Immature natural killer cell (primary cell): ENCODE data around the gene KRT13. TPM values are rescaled to one million over a fixed set of nuclear protein-coding genes. Genes with fewer than 3 reads are reported as not detected.

Source experiments
- DNase-seq, 3 donors: peaks; one replicate each; pipeline ENCODE4 v3.0.0; 2022; ENCODE audit warnings: mixed read lengths in 1 of 3
- H3K27ac Mint-ChIP-seq, 6 donors: one replicate each; pipeline ENCODE4 v1.8.0; 2020; ENCODE audit warnings: mixed read lengths in 6 of 6, mild to moderate bottlenecking in 5 of 6, inconsistent platforms in 4 of 6, moderate library complexity in 3 of 6
- H3K27me3 Mint-ChIP-seq, 3 donors: one replicate each; pipeline ENCODE4 v1.8.0; 2020 to 2021; ENCODE audit warnings: low read depth in 3 of 3, mild to moderate bottlenecking in 3 of 3, mixed read lengths in 3 of 3, moderate library complexity in 3 of 3, inconsistent platforms in 1 of 3
- H3K36me3 Mint-ChIP-seq, 3 donors: one replicate each; pipeline ENCODE4 v1.8.0; 2020; ENCODE audit warnings: mixed read lengths in 3 of 3, inconsistent platforms in 2 of 3, mild to moderate bottlenecking in 2 of 3
- H3K4me1 Mint-ChIP-seq, 2 donors: one replicate each; pipeline ENCODE4 v1.8.0; 2020; ENCODE audit warnings: inconsistent platforms in 2 of 2, mild to moderate bottlenecking in 2 of 2, mixed read lengths in 2 of 2, moderate library complexity in 1 of 2
- H3K4me3 Mint-ChIP-seq, 5 donors: one replicate each; pipeline ENCODE4 v1.8.0; 2020; ENCODE audit warnings: mild to moderate bottlenecking in 5 of 5, mixed read lengths in 5 of 5, inconsistent platforms in 3 of 5, moderate library complexity in 3 of 5
- H3K9me3 Mint-ChIP-seq, 6 donors: one replicate each; pipeline ENCODE4 v1.8.0; 2020; ENCODE audit warnings: mild to moderate bottlenecking in 6 of 6, mixed read lengths in 6 of 6, inconsistent platforms in 4 of 6, moderate library complexity in 3 of 6
- polyA plus RNA-seq, 3 donors: library from polyadenylated mRNA; unstranded; fragments of 300-500 nt; fragmentation: Illumina TruSeq; gene quantifications; one replicate each; pipeline ENCODE4 v1.2.3, GENCODE V29; 2021

KRT13 gene
- polyA plus RNA-seq, 3 donors from 2014 or later, result not detected

- Mint-ChIP-seq H3K27me3 (peaks cover 0 to 10% (median 5%) of the 10 kb centered on the region in 3 donors), H3K9me3 (no peaks in the 10 kb centered on the region), H3K4me3 (no peak overlapping the region), H3K27ac (no peak overlapping the region), H3K4me1 (no peaks in the 10 kb centered on the region), H3K36me3 (no peaks in the 10 kb centered on the region)
- DNase-seq, result no peak
These were observed 30.5 kb downstream of the KRT13 start for GRCh38 chr17:41474863-41475262.

GRCh38 chr17:41468346-41468745 is 37.1 kb downstream of the KRT13 start:
- H3K4me1 Mint-ChIP-seq, result no peaks in the 10 kb centered on the region
- H3K4me3 Mint-ChIP-seq, result no peak overlapping the region
- no peaks in the 10 kb centered on the region for H3K9me3 Mint-ChIP-seq
- no peaks in the 10 kb centered on the region for H3K36me3 Mint-ChIP-seq
- peaks cover 0 to 6% (median 6%) of the 10 kb centered on the region in 3 donors for H3K27me3 Mint-ChIP-seq
- DNase-seq, result no peak
- no peak overlapping the region for H3K27ac Mint-ChIP-seq

- no peak overlapping the region for H3K27ac Mint-ChIP-seq
- peaks cover 0 to 4% (median 4%) of the 10 kb centered on the region in 3 donors for H3K27me3 Mint-ChIP-seq
- no peaks in the 10 kb centered on the region for H3K9me3 Mint-ChIP-seq
- H3K4me3 Mint-ChIP-seq, result no peak overlapping the region
- DNase-seq, result no peak
- H3K4me1 Mint-ChIP-seq, result no peaks in the 10 kb centered on the region
- H3K36me3 Mint-ChIP-seq, result no peaks in the 10 kb centered on the region
These were observed 37.9 kb downstream of the KRT13 start for GRCh38 chr17:41467561-41467960.

GRCh38 chr17:41466988-41467387 is 38.4 kb downstream of the KRT13 start, which contains the start of gene KRT32:
TSS of gene KRT32 (minus strand) at chr17:41467386. CDS start at chr17:41467325, 61 bp downstream.
- H3K4me1 Mint-ChIP-seq, result no peaks in the 10 kb centered on the region
- H3K9me3 Mint-ChIP-seq, result no peaks in the 10 kb centered on the region
- DNase-seq, result no peak
- H3K27ac Mint-ChIP-seq, result no peak within 1 kb of the TSS
- no peaks in the 10 kb centered on the region for H3K36me3 Mint-ChIP-seq
- no peak within 1 kb of the TSS for H3K4me3 Mint-ChIP-seq
- H3K27me3 Mint-ChIP-seq, result peaks cover under 1 to 4% (median 3%) of the 10 kb centered on the region in 3 donors

GRCh38 chr17:41464682-41465081 is 40.7 kb downstream of the KRT13 start:
- no peak overlapping the region for H3K27ac Mint-ChIP-seq
- H3K4me3 Mint-ChIP-seq, result no peak overlapping the region
- no peak for DNase-seq
- no peaks in the 10 kb centered on the region for H3K36me3 Mint-ChIP-seq
- no peaks in the 10 kb centered on the region for H3K4me1 Mint-ChIP-seq
- no peaks in the 10 kb centered on the region for H3K9me3 Mint-ChIP-seq
- H3K27me3 Mint-ChIP-seq, result peaks cover 2 to 3% (median 2%) of the 10 kb centered on the region in 3 donors

GRCh38 chr17:41464173-41464572 is 41.2 kb downstream of the KRT13 start:
- Mint-ChIP-seq H3K27ac (no peak overlapping the region), H3K36me3 (no peaks in the 10 kb centered on the region), H3K27me3 (peaks cover 2 to 3% (median 2%) of the 10 kb centered on the region in 3 donors), H3K4me3 (no peak overlapping the region), H3K4me1 (no peaks in the 10 kb centered on the region), H3K9me3 (no peaks in the 10 kb centered on the region)
- DNase-seq, result no peak

- Mint-ChIP-seq H3K4me3 (no peak overlapping the region), H3K27ac (no peak overlapping the region), H3K36me3 (no peaks in the 10 kb centered on the region), H3K4me1 (no peaks in the 10 kb centered on the region), H3K9me3 (no peaks in the 10 kb centered on the region), H3K27me3 (peaks cover 1 to 3% (median 2%) of the 10 kb centered on the region in 3 donors)
- DNase-seq, result no peak
These were observed 41.7 kb downstream of the KRT13 start for GRCh38 chr17:41463746-41464145.

- H3K27ac Mint-ChIP-seq, result no peak overlapping the region
These were observed 42.7 kb downstream of the KRT13 start for GRCh38 chr17:41462705-41463104.

GRCh38 chr17:41457676-41458075 is 47.7 kb downstream of the KRT13 start:
- no peak for DNase-seq
- Mint-ChIP-seq H3K36me3 (no peaks in the 10 kb centered on the region), H3K27me3 (peaks cover 2 to 7% (median 4%) of the 10 kb centered on the region in 3 donors), H3K9me3 (no peaks in the 10 kb centered on the region), H3K27ac (no peak overlapping the region), H3K4me3 (no peak overlapping the region), H3K4me1 (no peaks in the 10 kb centered on the region)

More at GRCh38 chr17:41462705-41463104, 42.7 kb downstream of the KRT13 start:
- no peaks in the 10 kb centered on the region for H3K36me3 Mint-ChIP-seq
- no peaks in the 10 kb centered on the region for H3K9me3 Mint-ChIP-seq
- H3K4me3 Mint-ChIP-seq, result no peak overlapping the region
- peaks cover 0 to 3% (median 2%) of the 10 kb centered on the region in 3 donors for H3K27me3 Mint-ChIP-seq
- DNase-seq, result no peak
- H3K4me1 Mint-ChIP-seq, result no peaks in the 10 kb centered on the region

GRCh38 chr17:41456204-41456603 is 49.2 kb downstream of the KRT13 start:
- H3K27me3 Mint-ChIP-seq, result peaks cover 2 to 7% (median 3%) of the 10 kb centered on the region in 3 donors
- H3K4me3 Mint-ChIP-seq, result no peak overlapping the region
- no peaks in the 10 kb centered on the region for H3K4me1 Mint-ChIP-seq
- no peak overlapping the region for H3K27ac Mint-ChIP-seq
- no peaks in the 10 kb centered on the region for H3K9me3 Mint-ChIP-seq
- no peaks in the 10 kb centered on the region for H3K36me3 Mint-ChIP-seq
- no peak for DNase-seq

GRCh38 chr17:41455236-41455635 is 50.2 kb downstream of the KRT13 start:
- Mint-ChIP-seq H3K4me1 (no peaks in the 10 kb centered on the region), H3K36me3 (no peaks in the 10 kb centered on the region), H3K27me3 (peaks cover 1 to 7% (median 4%) of the 10 kb centered on the region in 3 donors), H3K9me3 (no peaks in the 10 kb centered on the region), H3K4me3 (no peak overlapping the region), H3K27ac (no peak overlapping the region)
- no peak for DNase-seq

GRCh38 chr17:41453066-41453465 is 52.3 kb downstream of the KRT13 start:
- H3K27me3 Mint-ChIP-seq, result peaks cover 1 to 8% (median 4%) of the 10 kb centered on the region in 3 donors
- H3K27ac Mint-ChIP-seq, result no peak overlapping the region
- no peak for DNase-seq
- H3K36me3 Mint-ChIP-seq, result no peaks in the 10 kb centered on the region
- no peak overlapping the region for H3K4me3 Mint-ChIP-seq
- no peaks in the 10 kb centered on the region for H3K4me1 Mint-ChIP-seq
- H3K9me3 Mint-ChIP-seq, result no peaks in the 10 kb centered on the region

- peaks cover 1 to 8% (median 4%) of the 10 kb centered on the region in 3 donors for H3K27me3 Mint-ChIP-seq
- no peaks in the 10 kb centered on the region for H3K36me3 Mint-ChIP-seq
- no peak overlapping the region for H3K4me3 Mint-ChIP-seq
- no peak overlapping the region for H3K27ac Mint-ChIP-seq
- DNase-seq, result no peak
- no peaks in the 10 kb centered on the region for H3K9me3 Mint-ChIP-seq
- H3K4me1 Mint-ChIP-seq, result no peaks in the 10 kb centered on the region
These were observed 53.1 kb downstream of the KRT13 start for GRCh38 chr17:41452281-41452680.

- Mint-ChIP-seq H3K4me3 (no peak overlapping the region), H3K27ac (no peak overlapping the region), H3K36me3 (no peaks in the 10 kb centered on the region), H3K27me3 (peaks cover 1 to 8% (median 4%) of the 10 kb centered on the region in 3 donors), H3K9me3 (no peaks in the 10 kb centered on the region), H3K4me1 (no peaks in the 10 kb centered on the region)
- DNase-seq, result no peak
These were observed 54.2 kb downstream of the KRT13 start for GRCh38 chr17:41451154-41451728.
